ENCODE results near the gene TNFSF18. TPM values are rescaled to one million over a fixed set of nuclear protein-coding genes. Genes with fewer than 3 reads are reported as not detected.

The TNFSF18 gene, protein sequence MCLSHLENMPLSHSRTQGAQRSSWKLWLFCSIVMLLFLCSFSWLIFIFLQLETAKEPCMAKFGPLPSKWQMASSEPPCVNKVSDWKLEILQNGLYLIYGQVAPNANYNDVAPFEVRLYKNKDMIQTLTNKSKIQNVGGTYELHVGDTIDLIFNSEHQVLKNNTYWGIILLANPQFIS
- total RNA-seq (0.06 and 0.11 TPM in 2 replicates), polyA plus RNA-seq (0.34 TPM in 1 of 2 replicates, not detected in the other)

DNA sequence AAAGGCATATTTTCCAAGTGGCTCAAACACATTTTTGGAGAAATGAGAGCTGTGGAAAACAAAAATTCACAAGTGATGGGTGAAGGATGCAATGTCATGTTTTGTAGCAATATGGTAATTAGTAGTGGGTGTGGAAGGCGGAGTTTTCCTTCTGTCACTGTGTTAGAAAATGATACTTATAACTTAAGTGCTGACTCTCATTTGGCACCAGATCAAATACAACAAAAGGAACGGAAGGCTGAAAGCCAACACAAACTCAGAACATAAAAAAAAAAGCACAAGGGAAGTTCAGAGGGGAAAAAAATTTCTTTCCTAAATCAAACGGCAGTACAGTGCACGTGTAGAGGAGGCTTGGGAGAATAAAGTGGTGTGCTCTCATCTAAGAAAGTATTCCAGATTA lies at the start of gene TNFSF18:
Gene TNFSF18 (minus strand): TSS at position 77 of the 400 bp plus-strand sequence. CDS start 45 bp downstream, at position 32.
- TF ChIP-seq, protein P1, sequence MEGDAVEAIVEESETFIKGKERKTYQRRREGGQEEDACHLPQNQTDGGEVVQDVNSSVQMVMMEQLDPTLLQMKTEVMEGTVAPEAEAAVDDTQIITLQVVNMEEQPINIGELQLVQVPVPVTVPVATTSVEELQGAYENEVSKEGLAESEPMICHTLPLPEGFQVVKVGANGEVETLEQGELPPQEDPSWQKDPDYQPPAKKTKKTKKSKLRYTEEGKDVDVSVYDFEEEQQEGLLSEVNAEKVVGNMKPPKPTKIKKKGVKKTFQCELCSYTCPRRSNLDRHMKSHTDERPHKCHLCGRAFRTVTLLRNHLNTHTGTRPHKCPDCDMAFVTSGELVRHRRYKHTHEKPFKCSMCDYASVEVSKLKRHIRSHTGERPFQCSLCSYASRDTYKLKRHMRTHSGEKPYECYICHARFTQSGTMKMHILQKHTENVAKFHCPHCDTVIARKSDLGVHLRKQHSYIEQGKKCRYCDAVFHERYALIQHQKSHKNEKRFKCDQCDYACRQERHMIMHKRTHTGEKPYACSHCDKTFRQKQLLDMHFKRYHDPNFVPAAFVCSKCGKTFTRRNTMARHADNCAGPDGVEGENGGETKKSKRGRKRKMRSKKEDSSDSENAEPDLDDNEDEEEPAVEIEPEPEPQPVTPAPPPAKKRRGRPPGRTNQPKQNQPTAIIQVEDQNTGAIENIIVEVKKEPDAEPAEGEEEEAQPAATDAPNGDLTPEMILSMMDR (IDR thresholded peaks at IDR 0.05; ENCODE audit: low read depth, low read length), result no peak
- Histone ChIP-seq H3K4me1 (ENCODE audit: low read depth) (no peaks in the 10 kb centered on the region), H3K4me3 (no peak within 1 kb of the TSS), H3K27me3 (no peaks in the 10 kb centered on the region), H3K36me3 (no peaks in the 10 kb centered on the region), H3K9me3 (ENCODE audit: low read depth) (no peaks in the 10 kb centered on the region), H3K27ac (no peak within 1 kb of the TSS)
- peak in 1 of 2 donors; percentile 79 for DNase-seq (ENCODE audit: low read depth in 1 of 2, low spot score in 1 of 2)

DNA sequence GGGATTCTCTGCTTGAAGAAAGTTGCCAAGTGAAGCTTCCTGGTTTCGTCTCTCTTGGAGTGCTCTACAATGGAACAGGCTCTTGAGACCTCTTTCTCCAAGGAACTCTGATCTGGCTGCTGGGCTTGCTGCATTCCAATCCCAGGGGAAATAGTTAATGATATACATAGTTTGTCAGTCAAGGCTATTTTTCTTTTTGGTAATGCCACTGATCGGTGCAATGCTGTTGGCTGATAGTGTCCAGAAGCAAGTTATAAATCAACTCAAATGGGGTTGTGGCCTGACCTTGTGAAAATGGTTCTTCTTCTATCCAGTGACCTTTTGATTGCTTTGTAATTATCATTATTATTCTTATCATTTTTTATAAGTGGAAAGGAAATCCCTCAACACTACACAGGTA lies 48.4 kb upstream of the TNFSF18 start:
- DNase-seq (ENCODE audit: low read depth in 1 of 2, low spot score in 1 of 2), result no peak
- Histone ChIP-seq H3K4me1 (ENCODE audit: low read depth) (no peaks in the 10 kb centered on the region), H3K27ac (no peak overlapping the region), H3K36me3 (no peaks in the 10 kb centered on the region), H3K27me3 (no peaks in the 10 kb centered on the region), H3K9me3 (ENCODE audit: low read depth) (no peaks in the 10 kb centered on the region), H3K4me3 (no peak overlapping the region)
- TF ChIP-seq, protein P1 (IDR thresholded peaks at IDR 0.05; ENCODE audit: low read depth, low read length), result no peak

DNA sequence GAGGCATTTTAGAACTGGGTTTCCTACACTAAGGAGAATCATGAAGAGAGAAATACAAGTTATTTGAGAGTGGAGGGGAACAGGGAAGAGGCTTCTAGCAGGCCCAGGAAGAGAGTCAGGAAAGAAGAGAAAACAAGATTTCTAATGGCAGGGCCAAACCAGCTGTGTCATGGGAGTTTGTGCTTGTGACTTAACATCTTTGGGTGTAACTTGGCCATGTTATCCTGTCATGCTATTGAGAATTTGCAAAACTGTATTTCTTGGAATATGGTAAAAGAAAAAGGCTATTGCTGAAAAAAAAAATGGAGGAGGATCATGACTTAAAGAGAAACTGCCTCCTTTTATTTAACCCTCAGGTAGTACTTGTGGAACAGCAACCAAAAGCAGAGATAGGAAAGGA lies 47.4 kb upstream of the TNFSF18 start:
- DNase-seq (ENCODE audit: low read depth in 1 of 2, low spot score in 1 of 2), result no peak
- no peaks in the 10 kb centered on the region for H3K27me3 ChIP-seq
- TF ChIP-seq, protein P1 (IDR thresholded peaks at IDR 0.05; ENCODE audit: low read depth, low read length), result no peak

DNA sequence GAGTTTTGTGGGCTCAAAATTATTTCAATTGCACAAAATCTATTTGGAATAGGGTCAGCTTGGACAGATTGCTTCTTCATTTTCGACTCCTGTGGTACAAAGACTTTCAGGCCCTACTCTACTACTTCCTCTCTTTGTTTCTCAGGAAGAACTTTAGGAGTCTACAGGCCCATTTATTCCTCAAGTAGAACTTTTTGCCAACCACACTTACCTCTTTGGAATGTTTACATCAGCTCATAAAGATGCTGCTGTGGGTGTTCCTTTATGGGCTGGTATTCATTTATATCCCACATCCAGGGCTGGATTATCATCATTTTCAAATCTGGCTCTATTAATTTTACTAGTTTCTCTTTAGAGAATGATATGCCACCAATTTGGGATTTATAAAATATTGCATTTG lies 46.3 kb upstream of the TNFSF18 start:
- no peak overlapping the region for H3K27ac ChIP-seq
- H3K4me3 ChIP-seq, result no peak overlapping the region
- H3K4me1 ChIP-seq (ENCODE audit: low read depth), result no peaks in the 10 kb centered on the region
- H3K27me3 ChIP-seq, result no peaks in the 10 kb centered on the region
- DNase-seq (ENCODE audit: low read depth in 1 of 2, low spot score in 1 of 2), result no peak
- no peaks in the 10 kb centered on the region for H3K9me3 ChIP-seq (ENCODE audit: low read depth)
- H3K36me3 ChIP-seq, result no peaks in the 10 kb centered on the region
- TF ChIP-seq, protein P1 (IDR thresholded peaks at IDR 0.05; ENCODE audit: low read depth, low read length), result no peak

More for the DNA sequence above, 47.4 kb upstream of the TNFSF18 start:
- Histone ChIP-seq H3K36me3 (no peaks in the 10 kb centered on the region), H3K9me3 (ENCODE audit: low read depth) (no peaks in the 10 kb centered on the region), H3K4me1 (ENCODE audit: low read depth) (no peaks in the 10 kb centered on the region), H3K27ac (no peak overlapping the region), H3K4me3 (no peak overlapping the region)

DNA sequence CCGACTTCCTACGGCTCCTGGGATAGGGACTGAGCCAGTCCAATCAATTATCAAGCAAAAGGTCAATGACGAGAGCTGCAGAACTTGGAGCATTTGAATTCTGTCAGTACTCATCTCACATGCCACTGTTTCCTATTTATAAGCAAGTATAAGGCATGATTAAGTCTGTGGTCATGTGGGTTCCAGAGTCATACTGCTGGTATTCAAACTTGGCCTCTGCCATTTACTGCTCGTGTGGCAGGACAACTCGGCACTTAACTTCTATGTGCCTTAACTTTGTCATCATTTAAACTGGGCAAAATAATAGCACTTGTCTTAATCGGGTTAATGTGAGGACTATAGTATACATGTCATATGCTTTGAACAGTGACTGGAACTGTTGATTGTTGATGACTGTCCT lies 44.9 kb upstream of the TNFSF18 start:
- no peak overlapping the region for H3K4me3 ChIP-seq
- H3K27me3 ChIP-seq, result no peaks in the 10 kb centered on the region
- no peaks in the 10 kb centered on the region for H3K4me1 ChIP-seq (ENCODE audit: low read depth)
- peak in 1 of 2 donors; percentile 44 for DNase-seq (ENCODE audit: low read depth in 1 of 2, low spot score in 1 of 2)
- TF ChIP-seq, protein P1 (IDR thresholded peaks at IDR 0.05; ENCODE audit: low read depth, low read length), result no peak
- H3K9me3 ChIP-seq (ENCODE audit: low read depth), result no peaks in the 10 kb centered on the region
- H3K36me3 ChIP-seq, result no peaks in the 10 kb centered on the region
- H3K27ac ChIP-seq, result no peak overlapping the region
